Retinal pigment epithelial cell (primary cell): ENCODE results near the gene MAT2B.
"Not testable (repeated sequence)": the region's sequence is repeated elsewhere in the genome, so short reads cannot be mapped to it uniquely, and the experiment has no call there.

Source experiments
- DNase-seq: peaks from one replicate; pipeline ENCODE4 v3.0.0-alpha.2; 2010; ENCODE audit warnings: low read depth
- H3K4me3 ChIP-seq: 2 replicates; pipeline ENCODE4 v1.5.1; 2011; ENCODE audit warnings: mild to moderate bottlenecking, low read length, control low read depth, moderate library complexity
- CTCF ChIP-seq: conservative IDR thresholded peaks from 2 replicates; pipeline ENCODE4 v1.5.1; 2011; ENCODE audit warnings: low read depth, low read length, control low read depth, inconsistent platforms

The MAT2B gene

DNA sequence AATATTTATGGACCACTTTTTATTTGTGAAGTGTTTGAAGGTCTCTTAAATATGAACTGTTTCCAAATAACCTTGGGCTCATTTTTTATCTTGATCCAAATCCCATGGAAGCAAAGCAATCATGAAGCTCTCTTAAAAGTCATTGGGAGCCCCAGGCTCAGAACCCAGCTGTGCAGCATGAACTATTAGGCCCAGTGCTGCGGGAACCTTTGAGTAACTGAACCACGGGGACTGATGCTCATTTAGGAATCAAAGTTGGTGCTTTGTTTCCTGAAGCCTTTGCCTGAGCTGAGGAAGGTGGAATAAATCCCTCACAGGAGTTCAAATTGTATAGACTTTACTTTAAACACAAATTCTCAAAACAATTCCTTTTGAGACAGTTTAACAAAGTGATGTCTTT is 27.8 kb downstream of the MAT2B start:
- H3K4me3 ChIP-seq = no peak overlapping the region
- TF ChIP-seq CTCF = no peak
- DNase-seq = no peak

- H3K4me3 ChIP-seq = no peak overlapping the region
- no peak for TF ChIP-seq CTCF
- no peak for DNase-seq
These were observed 29.2 kb downstream of the MAT2B start for GRCh38 chr5:163534492-163535094.

GRCh38 chr5:163535290-163535689 is 29.9 kb downstream of the MAT2B start:
- DNase-seq = no peak
- no peak overlapping the region for H3K4me3 ChIP-seq
- TF ChIP-seq CTCF = no peak

GRCh38 chr5:163536442-163536841 is 31.0 kb downstream of the MAT2B start:
- H3K4me3 ChIP-seq, DNase-seq: not testable (repeated sequence)

- no peak overlapping the region for H3K4me3 ChIP-seq
- no peak for DNase-seq
- TF ChIP-seq CTCF = no peak
These were observed 35.3 kb downstream of the MAT2B start for GRCh38 chr5:163540696-163541095.

GRCh38 chr5:163542771-163543170 is 37.4 kb downstream of the MAT2B start:
- no peak for DNase-seq
- H3K4me3 ChIP-seq = no peak overlapping the region
- no peak for TF ChIP-seq CTCF

DNA sequence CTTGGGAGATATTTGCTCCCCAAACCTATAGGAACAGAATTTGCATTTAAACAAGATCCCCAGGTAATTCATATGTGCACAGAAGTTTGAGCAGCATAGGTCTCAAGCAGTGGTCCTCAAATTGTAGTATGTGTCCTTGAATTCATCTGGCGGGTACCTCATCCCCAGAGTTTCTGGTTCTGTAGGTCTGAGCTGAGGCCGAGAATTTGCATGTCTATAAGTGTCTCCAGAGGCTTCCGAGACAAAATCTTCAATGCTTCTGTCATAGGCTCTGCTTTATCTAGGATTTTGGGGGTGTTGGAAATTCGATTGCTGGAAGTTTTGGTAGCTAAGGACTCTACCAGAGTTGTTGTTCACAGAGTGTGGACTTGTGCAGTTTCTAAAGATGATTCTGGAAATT is 38.6 kb downstream of the MAT2B start:
- DNase-seq = no peak
- TF ChIP-seq CTCF = no peak
- no peak overlapping the region for H3K4me3 ChIP-seq

DNA sequence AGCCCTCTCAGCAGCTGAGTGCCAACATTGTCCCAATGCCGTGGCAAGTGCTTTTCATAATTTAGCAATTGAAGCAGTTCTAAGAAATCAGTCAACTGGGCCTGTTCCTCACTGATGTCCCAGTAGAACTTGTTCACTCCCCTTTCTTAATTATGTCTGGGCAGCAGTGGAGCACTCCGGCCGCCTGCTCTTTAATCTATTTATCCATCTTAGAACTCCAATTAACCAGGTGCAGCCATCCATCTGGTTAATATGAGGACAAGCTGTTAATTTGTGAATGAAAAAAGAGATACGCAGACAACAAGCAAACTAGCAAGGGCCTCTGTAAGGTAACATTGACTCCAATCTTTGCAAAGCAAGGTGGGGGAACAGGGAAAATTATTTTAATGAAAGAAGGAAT is 39.4 kb downstream of the MAT2B start:
- no peak for DNase-seq
- H3K4me3 ChIP-seq = no peak overlapping the region
- TF ChIP-seq CTCF = no peak
